Neural progenitor cell (in vitro differentiated cells): Measurements from ENCODE around the gene PLS3. TPM values are rescaled to one million over a fixed set of nuclear protein-coding genes. Genes with fewer than 3 reads are reported as not detected.

Experiments
- DNase-seq: peaks from one replicate; pipeline ENCODE4 v3.0.0-alpha.2; 2016; ENCODE audit warnings: low spot score
- H2AFZ ChIP-seq: fragments of 200-600 bp; sonication (generic); replicated peaks from 2 replicates; pipeline ENCODE4 v1.6.1; 2016; ENCODE audit warnings: antibody characterized with exemption
- H3F3A ChIP-seq: fragments of 200-600 bp; sonication (generic); 2 replicates; pipeline ENCODE4 v1.6.1; 2016; ENCODE audit warnings: antibody characterized with exemption, low read depth
- H3K27ac ChIP-seq: fragments of 200-600 bp; sonication (generic); 2 replicates; pipeline ENCODE4 v1.5.1; 2016; ENCODE audit warnings: mild to moderate bottlenecking
- H3K27me3 ChIP-seq: fragments of 200-600 bp; sonication (generic); 2 replicates; pipeline ENCODE4 v1.6.1; 2016; ENCODE audit warnings: mild to moderate bottlenecking, moderate library complexity
- H3K36me3 ChIP-seq: fragments of 200-600 bp; sonication (generic); 2 replicates; pipeline ENCODE4 v1.5.1; 2016
- H3K4me1 ChIP-seq: fragments of 200-600 bp; sonication (generic); 2 replicates; pipeline ENCODE4 v1.6.1; 2016; ENCODE audit warnings: mixed run types
- H3K4me2 ChIP-seq: fragments of 200-600 bp; sonication (generic); 2 replicates; pipeline ENCODE4 v1.6.1; 2016
- H3K4me3 ChIP-seq: fragments of 200-600 bp; sonication (generic); 2 replicates; pipeline ENCODE4 v1.5.1; 2016
- H3K79me2 ChIP-seq: fragments of 200-600 bp; sonication (generic); 2 replicates; pipeline ENCODE4 v1.6.1; 2016; ENCODE audit warnings: low read depth
- H3K9ac ChIP-seq: fragments of 200-600 bp; sonication (generic); 2 replicates; pipeline ENCODE4 v1.6.1; 2016
- H3K9me3 ChIP-seq: fragments of 200-600 bp; sonication (generic); 2 replicates; pipeline ENCODE4 v1.5.1; 2016; ENCODE audit warnings: low read depth
- H4K20me1 ChIP-seq: fragments of 200-600 bp; sonication (generic); 2 replicates; pipeline ENCODE4 v1.6.1; 2016; ENCODE audit warnings: low read depth
- H3K27ac Mint-ChIP-seq: 3 replicates; pipeline ENCODE4 v1.8.0; 2021; ENCODE audit warnings: mixed read lengths
- H3K27me3 Mint-ChIP-seq: 2 replicates; pipeline ENCODE4 v1.8.0; 2022; ENCODE audit warnings: low read depth, mild to moderate bottlenecking, inconsistent platforms, moderate library complexity, mixed read lengths; ENCODE audit not compliant: insufficient read depth
- H3K36me3 Mint-ChIP-seq: 3 replicates; pipeline ENCODE4 v1.8.0; 2021; ENCODE audit warnings: mixed read lengths
- H3K4me1 Mint-ChIP-seq: 3 replicates; pipeline ENCODE4 v1.8.0; 2021; ENCODE audit warnings: mixed read lengths
- H3K4me3 Mint-ChIP-seq: 3 replicates; pipeline ENCODE4 v1.8.0; 2021; ENCODE audit warnings: mild to moderate bottlenecking, moderate library complexity, mixed read lengths
- H3K9me3 Mint-ChIP-seq: 3 replicates; pipeline ENCODE4 v1.8.0; 2020; ENCODE audit warnings: mixed read lengths
- CTCF ChIP-seq: fragments of 200-600 bp; sonication (generic); IDR thresholded peaks from 2 replicates; pipeline ENCODE4 v1.5.1; 2017; ENCODE audit warnings: antibody characterized with exemption, mild to moderate bottlenecking
- EZH2 ChIP-seq: fragments of 200-600 bp; sonication (generic); IDR thresholded peaks from 2 replicates; pipeline ENCODE4 v1.6.1; 2017; ENCODE audit warnings: antibody characterized with exemption, mild to moderate bottlenecking, moderate library complexity
- EZH2phosphoT487 ChIP-seq: fragments of 200-600 bp; sonication (generic); IDR thresholded peaks from 2 replicates; pipeline ENCODE4 v1.6.1; 2017; ENCODE audit warnings: antibody characterized with exemption
- total RNA-seq: library from RNA; depleted of rRNA; stranded (reverse); fragments of >200 nt; gene quantifications from 2 replicates; pipeline ENCODE4 v1.2.3, GENCODE V29; 2015; ENCODE audit warnings: low replicate concordance

The PLS3 gene
- total RNA-seq, 1 donor from 2014 or later, result 222 TPM

- H3K27me3 Mint-ChIP-seq, result no peaks in the 10 kb centered on the region
- H3K36me3 ChIP-seq, result no peaks in the 10 kb centered on the region
- H3K9me3 ChIP-seq, result no peaks in the 10 kb centered on the region
- peak overlapping the region; percentile 53 for H3K4me2 ChIP-seq
- H3K36me3 Mint-ChIP-seq, result peaks cover 15% of the 10 kb centered on the region
- no peak overlapping the region for H3K4me3 ChIP-seq
- peaks cover 26% of the 10 kb centered on the region for H3F3A ChIP-seq
- H3K79me2 ChIP-seq, result peaks cover 98% of the 10 kb centered on the region
- no peak overlapping the region for H2AFZ ChIP-seq
- H3K4me1 ChIP-seq, result peaks cover 25% of the 10 kb centered on the region
- peaks cover 10% of the 10 kb centered on the region for H3K9me3 Mint-ChIP-seq
- H3K27me3 ChIP-seq, result no peaks in the 10 kb centered on the region
- peaks cover 18% of the 10 kb centered on the region for H4K20me1 ChIP-seq
- DNase-seq, result no peak
- H3K27ac Mint-ChIP-seq, result no peak overlapping the region
- no peak overlapping the region for H3K27ac ChIP-seq
- no peak overlapping the region for H3K9ac ChIP-seq
- TF ChIP-seq EZH2 (no peak), CTCF (no peak), EZH2phosphoT487 (no peak)
- H3K4me1 Mint-ChIP-seq, result peaks cover 28% of the 10 kb centered on the region
- peak overlapping the region; percentile 37 for H3K4me3 Mint-ChIP-seq
Measured at GRCh38 chrX:115583496-115584004, 22.6 kb downstream of the PLS3 start.

GRCh38 chrX:115584696-115585095 lies 23.7 kb downstream of the PLS3 start:
- DNase-seq, result no peak
- H3K79me2 ChIP-seq, result peaks cover 97% of the 10 kb centered on the region
- no peak overlapping the region for H3K9ac ChIP-seq
- no peak overlapping the region for H3K4me3 Mint-ChIP-seq
- H3K27ac ChIP-seq, result no peak overlapping the region
- TF ChIP-seq CTCF, result no peak
- TF ChIP-seq EZH2phosphoT487, result no peak
- no peak for TF ChIP-seq EZH2
- no peaks in the 10 kb centered on the region for H3K27me3 ChIP-seq
- H3F3A ChIP-seq, result peaks cover 26% of the 10 kb centered on the region
- no peaks in the 10 kb centered on the region for H3K36me3 ChIP-seq
- no peak overlapping the region for H3K27ac Mint-ChIP-seq
- H3K36me3 Mint-ChIP-seq, result peaks cover 11% of the 10 kb centered on the region
- peaks cover 25% of the 10 kb centered on the region for H3K4me1 ChIP-seq
- no peaks in the 10 kb centered on the region for H3K27me3 Mint-ChIP-seq
- no peak overlapping the region for H2AFZ ChIP-seq
- peaks cover 18% of the 10 kb centered on the region for H4K20me1 ChIP-seq
- no peak overlapping the region for H3K4me2 ChIP-seq
- H3K9me3 ChIP-seq, result no peaks in the 10 kb centered on the region
- H3K4me3 ChIP-seq, result no peak overlapping the region
- H3K4me1 Mint-ChIP-seq, result peaks cover 28% of the 10 kb centered on the region
- peaks cover 4% of the 10 kb centered on the region for H3K9me3 Mint-ChIP-seq

GRCh38 chrX:115588179-115588578 lies 27.2 kb downstream of the PLS3 start:
- Histone ChIP-seq H3K9ac (no peak overlapping the region), H3K4me1 (peaks cover 13% of the 10 kb centered on the region), H3F3A (no peaks in the 10 kb centered on the region), H3K4me3 (no peak overlapping the region), H2AFZ (no peak overlapping the region), H3K4me2 (no peak overlapping the region), H3K9me3 (no peaks in the 10 kb centered on the region), H3K27ac (no peak overlapping the region), H3K79me2 (peaks cover 96% of the 10 kb centered on the region), H3K36me3 (no peaks in the 10 kb centered on the region), H3K27me3 (no peaks in the 10 kb centered on the region), H4K20me1 (peaks cover 6% of the 10 kb centered on the region)
- peaks cover 4% of the 10 kb centered on the region for H3K36me3 Mint-ChIP-seq
- H3K27ac Mint-ChIP-seq, result no peak overlapping the region
- no peak overlapping the region for H3K4me3 Mint-ChIP-seq
- no peak for TF ChIP-seq EZH2
- TF ChIP-seq CTCF, result no peak
- no peak for TF ChIP-seq EZH2phosphoT487
- no peak for DNase-seq
- H3K4me1 Mint-ChIP-seq, result peaks cover 30% of the 10 kb centered on the region
- H3K9me3 Mint-ChIP-seq, result no peaks in the 10 kb centered on the region
- H3K27me3 Mint-ChIP-seq, result no peaks in the 10 kb centered on the region
